GM23248 (cell line): ENCODE results near the gene NAV2.

Source experiments
- EZH2 ChIP-seq: fragments of 200-600 bp; sonication (generic); IDR thresholded peaks from 2 replicates; pipeline ENCODE4 v1.6.1; 2018; ENCODE audit warnings: antibody characterized with exemption, mild to moderate bottlenecking; ENCODE audit not compliant: insufficient read depth, poor library complexity, severe bottlenecking
- EZH2phosphoT487 ChIP-seq: fragments of 200-600 bp; sonication (generic); IDR thresholded peaks from 2 replicates; pipeline ENCODE4 v1.6.1; 2018; ENCODE audit warnings: antibody characterized with exemption, moderate library complexity, mild to moderate bottlenecking, low read depth; ENCODE audit not compliant: insufficient read depth

GRCh38 chr11:20050551-20051333 lies 338.1 kb downstream of the NAV2 start:
- TF ChIP-seq EZH2phosphoT487 (no peak), EZH2 (no peak)
